Gastrocnemius medialis (tissue), 4 donors: ENCODE measurements around the gene SETBP1. TPM values are rescaled to one million over a fixed set of nuclear protein-coding genes. Genes with fewer than 3 reads are reported as not detected.

Experiments used
- ATAC-seq, 2 donors: fragments of 150-250 bp; one replicate each; pipeline ENCODE4 v1.9.1; 2016
- DNase-seq, 2 donors: peaks; one replicate each; pipeline ENCODE4 v3.0.0-alpha.2; 2019
- H3K27ac ChIP-seq, 4 donors: fragments of 200-600 bp; sonication (generic); 1 replicate in 1 of 4; 2 replicates in 3 of 4; pipeline ENCODE4 v1.5.1; 2016 to 2018; ENCODE audit warnings: mild to moderate bottlenecking in 2 of 4, moderate library complexity in 1 of 4
- H3K27me3 ChIP-seq, 3 donors: fragments of 200-600 bp; sonication (generic) in 2 of 3; 1 replicate in 1 of 3; 2 replicates in 2 of 3; pipeline versions ENCODE4 v1.5.1 to v1.6.0; 2016 to 2019; ENCODE audit warnings: mild to moderate bottlenecking in 1 of 3, moderate library complexity in 1 of 3
- H3K36me3 ChIP-seq, 2 donors: fragments of 200-600 bp; sonication (generic) in 1 of 2; one replicate each; pipeline ENCODE4 v1.5.1; 2017 to 2018
- H3K4me1 ChIP-seq, 2 donors: fragments of 200-600 bp; sonication (generic) in 1 of 2; one replicate each; pipeline ENCODE4 v1.5.1; 2016 to 2017; ENCODE audit warnings: mild to moderate bottlenecking in 2 of 2
- H3K4me3 ChIP-seq, 4 donors: fragments of 200-600 bp; sonication (generic) in 3 of 4; 1 replicate in 1 of 4; 2 replicates in 3 of 4; pipeline ENCODE4 v1.5.1; 2016 to 2019; ENCODE audit warnings: mild to moderate bottlenecking in 2 of 4
- H3K9me3 ChIP-seq, 3 donors: fragments of 200-600 bp; sonication (generic) in 2 of 3; 1 replicate in 1 of 3; 2 replicates in 2 of 3; pipeline ENCODE4 v1.5.1; 2016 to 2019
- POLR2A ChIP-seq, 2 donors: fragments of 450-650 bp; IDR thresholded peaks; one replicate each; pipeline ENCODE4 v1.6.1; 2017; ENCODE audit warnings: antibody characterized with exemption in 2 of 2, mild to moderate bottlenecking in 2 of 2, moderate library complexity in 2 of 2
- in situ Hi-C, 4 donors: fragments of 200-750 bp; cut with MboI; loops; one replicate each; pipeline versions ENCODE4 v1.15.0 to v1.8.0; 2017; ENCODE audit warnings: low sequenced_read_pairs in 4 of 4
- intact Hi-C: fragments of 100-400 bp; cut with DNase I; formaldehyde crosslinking; loops from one replicate; pipeline ENCODE4 v1.15.1; 2023; ENCODE audit warnings: low total_unique reads
- total RNA-seq, 4 donors: library from RNA; depleted of rRNA; stranded (reverse); fragments of >200 nt; gene quantifications; one replicate each; pipeline versions ENCODE4 v1.1.0 to v1.2.3, GENCODE V29; 2016
- TF ChIP-seq, protein P1 (sequence below), 5 experiments: fragments of 450-650 bp in 3 of 5; fragments of 200-600 bp in 2 of 5; sonication (generic) in 2 of 5; IDR thresholded peaks in 4 of 5; conservative IDR thresholded peaks in 1 of 5; 1 replicate in 4 of 5; 2 replicates in 1 of 5; pipeline ENCODE4 v1.5.1; 2016 to 2019; ENCODE audit warnings: antibody characterized with exemption in 5 of 5, mild to moderate bottlenecking in 3 of 5, moderate library complexity in 3 of 5

SETBP1 gene
- total RNA-seq, 4 donors from 2014 or later = 9.2 to 20.0 (median 15.3) TPM

GRCh38 chr18:44881461-44882162, 200.9 kb downstream of the SETBP1 start:
- in situ Hi-C loops (no loop called here), intact Hi-C loops (no loop called here)
- DNase-seq = no peak
- Histone ChIP-seq H3K9me3 (no peaks in the 10 kb centered on the region), H3K36me3 (no peaks in the 10 kb centered on the region), H3K27me3 (no peaks in the 10 kb centered on the region), H3K27ac (no peak overlapping the region), H3K4me3 (no peak overlapping the region), H3K4me1 (peaks cover 52 to 60% of the 10 kb centered on the region in 2 donors)
- ATAC-seq = no peak
- TF ChIP-seq, protein P1, sequence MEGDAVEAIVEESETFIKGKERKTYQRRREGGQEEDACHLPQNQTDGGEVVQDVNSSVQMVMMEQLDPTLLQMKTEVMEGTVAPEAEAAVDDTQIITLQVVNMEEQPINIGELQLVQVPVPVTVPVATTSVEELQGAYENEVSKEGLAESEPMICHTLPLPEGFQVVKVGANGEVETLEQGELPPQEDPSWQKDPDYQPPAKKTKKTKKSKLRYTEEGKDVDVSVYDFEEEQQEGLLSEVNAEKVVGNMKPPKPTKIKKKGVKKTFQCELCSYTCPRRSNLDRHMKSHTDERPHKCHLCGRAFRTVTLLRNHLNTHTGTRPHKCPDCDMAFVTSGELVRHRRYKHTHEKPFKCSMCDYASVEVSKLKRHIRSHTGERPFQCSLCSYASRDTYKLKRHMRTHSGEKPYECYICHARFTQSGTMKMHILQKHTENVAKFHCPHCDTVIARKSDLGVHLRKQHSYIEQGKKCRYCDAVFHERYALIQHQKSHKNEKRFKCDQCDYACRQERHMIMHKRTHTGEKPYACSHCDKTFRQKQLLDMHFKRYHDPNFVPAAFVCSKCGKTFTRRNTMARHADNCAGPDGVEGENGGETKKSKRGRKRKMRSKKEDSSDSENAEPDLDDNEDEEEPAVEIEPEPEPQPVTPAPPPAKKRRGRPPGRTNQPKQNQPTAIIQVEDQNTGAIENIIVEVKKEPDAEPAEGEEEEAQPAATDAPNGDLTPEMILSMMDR (IDR thresholded peaks at IDR 0.05 in 4 of 5, conservative IDR thresholded peaks at IDR 0.05 in 1 of 5) = no peak
- TF ChIP-seq POLR2A (IDR thresholded peaks at IDR 0.05) = no peak

- Histone ChIP-seq H3K36me3 (no peaks in the 10 kb centered on the region), H3K4me3 (no peak overlapping the region), H3K27me3 (no peaks in the 10 kb centered on the region), H3K27ac (no peak overlapping the region), H3K9me3 (no peaks in the 10 kb centered on the region), H3K4me1 (peaks cover 56 to 67% of the 10 kb centered on the region in 2 donors)
- intact Hi-C loops (no loop called here), in situ Hi-C loops (no loop called here)
- TF ChIP-seq, protein P1 (IDR thresholded peaks at IDR 0.05 in 4 of 5, conservative IDR thresholded peaks at IDR 0.05 in 1 of 5) = no peak
- no peak for TF ChIP-seq POLR2A (IDR thresholded peaks at IDR 0.05)
- DNase-seq = no peak
- ATAC-seq = no peak
These were observed 201.6 kb downstream of the SETBP1 start for GRCh38 chr18:44882163-44882868.

- intact Hi-C loops (no loop called here), in situ Hi-C loops (no loop called here)
- Histone ChIP-seq H3K4me3 (no peak overlapping the region), H3K27me3 (no peaks in the 10 kb centered on the region), H3K4me1 (peaks cover 55 to 59% of the 10 kb centered on the region in 2 donors), H3K36me3 (no peaks in the 10 kb centered on the region), H3K27ac (no peak overlapping the region), H3K9me3 (no peaks in the 10 kb centered on the region)
- DNase-seq (no peak), ATAC-seq (no peak)
- no peak for TF ChIP-seq POLR2A (IDR thresholded peaks at IDR 0.05)
- TF ChIP-seq, protein P1 (IDR thresholded peaks at IDR 0.05 in 4 of 5, conservative IDR thresholded peaks at IDR 0.05 in 1 of 5) = no peak
These were observed 203.0 kb downstream of the SETBP1 start for GRCh38 chr18:44883671-44884070.

DNA sequence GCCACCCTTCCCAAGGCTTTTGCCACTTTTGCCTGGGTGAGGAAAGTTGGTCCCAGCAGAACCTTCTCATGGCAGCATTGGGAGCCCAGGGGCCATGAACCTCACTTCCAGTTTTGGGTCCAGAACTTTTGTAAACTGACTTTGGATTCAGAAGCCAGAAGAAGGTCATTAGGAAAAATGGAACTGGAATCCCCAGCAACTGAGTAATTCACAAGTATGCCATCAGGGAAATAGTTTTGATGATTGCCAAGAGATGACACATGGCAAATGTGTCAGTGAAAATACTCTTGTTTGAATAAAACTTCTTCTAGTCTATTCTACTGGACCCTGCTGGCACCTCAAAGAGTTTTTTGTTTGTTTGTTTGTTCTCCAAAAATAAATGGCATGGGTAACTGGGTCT, 203.7 kb downstream of the SETBP1 start:
- Histone ChIP-seq H3K9me3 (no peaks in the 10 kb centered on the region), H3K4me1 (peaks cover 47 to 51% of the 10 kb centered on the region in 2 donors), H3K27me3 (no peaks in the 10 kb centered on the region), H3K36me3 (no peaks in the 10 kb centered on the region), H3K27ac (no peak overlapping the region), H3K4me3 (no peak overlapping the region)
- DNase-seq (no peak), ATAC-seq (no peak)
- in situ Hi-C loops = no loop called here
- intact Hi-C loops = no loop called here
- TF ChIP-seq POLR2A (IDR thresholded peaks at IDR 0.05) = no peak
- TF ChIP-seq, protein P1 (IDR thresholded peaks at IDR 0.05 in 4 of 5, conservative IDR thresholded peaks at IDR 0.05 in 1 of 5) = no peak
